Heart left ventricle (tissue), 16 donors: ENCODE data around the gene GBP2. TPM values are rescaled to one million over a fixed set of nuclear protein-coding genes. Genes with fewer than 3 reads are reported as not detected.
"Not testable (repeated sequence)": the region's sequence is repeated elsewhere in the genome, so short reads cannot be mapped to it uniquely, and the experiment has no call there.

Experiments used
- ATAC-seq, 4 donors: fragments of 200-7000 bp; cut with Tn5 transposase; one replicate each; pipeline ENCODE4 v1.9.1; 2020 to 2022; ENCODE audit warnings: moderate library complexity in 4 of 4, mild to moderate bottlenecking in 3 of 4, moderate number of reproducible peaks in 1 of 4
- DNase-seq, 5 donors: peaks; one replicate each; pipeline ENCODE4 v3.0.0-alpha.2; 2020
- H3K27ac ChIP-seq, 12 donors: fragments of 200-600 bp; sonication (generic) in 4 of 12; one replicate each; pipeline versions ENCODE4 v1.5.0 to v1.8.0; 2016 to 2022; ENCODE audit warnings: mild to moderate bottlenecking in 2 of 12
- H3K27me3 ChIP-seq, 9 donors: fragments of 200-600 bp; sonication (generic) in 2 of 9; one replicate each; pipeline versions ENCODE4 v1.5.1 to v1.8.0; 2016 to 2022; ENCODE audit warnings: mild to moderate bottlenecking in 3 of 9
- H3K36me3 ChIP-seq, 9 donors: fragments of 200-600 bp; sonication (generic) in 2 of 9; one replicate each; pipeline versions ENCODE4 v1.5.0 to v1.8.0; 2018 to 2022; ENCODE audit warnings: mild to moderate bottlenecking in 2 of 9
- H3K4me1 ChIP-seq, 12 donors: fragments of 200-600 bp; sonication (generic) in 4 of 12; one replicate each; pipeline versions ENCODE4 v1.5.0 to v1.8.0; 2016 to 2022; ENCODE audit warnings: mild to moderate bottlenecking in 3 of 12
- H3K4me3 ChIP-seq, 12 donors: fragments of 200-600 bp; sonication (generic) in 4 of 12; one replicate each; pipeline versions ENCODE4 v1.5.0 to v1.8.0; 2017 to 2022; ENCODE audit warnings: mild to moderate bottlenecking in 9 of 12, moderate library complexity in 4 of 12
- H3K9me3 ChIP-seq, 12 donors: fragments of 200-600 bp; sonication (generic) in 4 of 12; one replicate each; pipeline versions ENCODE4 v1.5.0 to v1.8.0; 2016 to 2022; ENCODE audit warnings: mild to moderate bottlenecking in 1 of 12
- POLR2A ChIP-seq, 2 donors: fragments of 450-650 bp; IDR thresholded peaks; one replicate each; pipeline ENCODE4 v1.6.1; 2017; ENCODE audit warnings: antibody characterized with exemption in 2 of 2, mild to moderate bottlenecking in 2 of 2, moderate library complexity in 2 of 2
- WGBS, 4 donors: extraction: QIAGEN DNeasy Blood & Tissue Kit in 2 of 4; methylation state at CpG; one replicate each; pipeline versions ENCODE4 v1.1.5 to v1.1.7; 2013 to 2018; 5-methylcytosine and 5-hydroxymethylcytosine counted together
- intact Hi-C, 10 donors: fragments of 100-400 bp; cut with DNase I; formaldehyde crosslinking; loops; one replicate each; pipeline versions ENCODE4 v1.11.1 to v1.14.2; 2022
- polyA plus RNA-seq, 2 donors: library from polyadenylated mRNA; stranded (reverse); fragments of 200-250 nt; gene quantifications; one replicate each; pipeline ENCODE4 v1.2.3, GENCODE V29; 2013
- total RNA-seq, 9 donors: library from RNA; depleted of rRNA in 2 of 9; stranded (reverse); fragments of >200 nt in 2 of 9; fragmentation: NEBNext Ultra II Directional in 3 of 9; extraction: Animal tissue kit (Norgen Biotek cat#: 25700) in 3 of 9; gene quantifications; one replicate each; pipeline versions ENCODE4 v1.1.0 to v1.2.4, GENCODE V29; 2016 to 2023
- TF ChIP-seq, protein P1 (sequence below), 12 donors: fragments of 200-600 bp; sonication (generic) in 4 of 12; IDR thresholded peaks; one replicate each; pipeline versions ENCODE4 v1.5.0 to v1.8.0; 2018 to 2022; ENCODE audit warnings: antibody characterized with exemption in 12 of 12, mild to moderate bottlenecking in 5 of 12
- donor health status: ischemic (EF 13 %, LVEDD 7.1; RV severe dilation, severe dysfunction).
- donor health status: healthy with polysubstance abuse.
- donor health status: DM: no; HTN: yes; CAD: no.
- donor health status: DM: no; HTN: no; CAD: no.
- donor health status: ischemic (EF 25% LVEDD 6.9; RV normal size, moderate dysfunction).
- donor health status: ischemic (EF 25% LVEDD 5.7; RV mildly dilated, moderate dysfunction).
- donor health status: healthy.
- donor health status: DM: yes; HTN: yes; CAD: no.
- donor health status: ischemic (EF 35%, LVEDD 5.7; RV mildly dilated, moderate dysfunction).
- donor health status: nonischemic (EF 11% LVEDD 7.7; RV severe dilation, severe dysfunction).
- donor health status: DM: yes; HTN: yes; CAD: no.
- donor health status: PGD.
- donor health status: ischemic (EF 29% LVEDD 5.4; RV normal size, mild dysfunction).
- donor health status: nonischemic (EF 23%, LVEDD 6.1; RV moderate dilation, normal function).

Gene GBP2
- total and polyA plus RNA-seq, 11 donors, result 6.4 to 86.8 (median 10.9) TPM

GRCh38 chr1:89087241-89087640 is 38.7 kb downstream of the GBP2 start:
- Histone ChIP-seq H3K27ac (no peak overlapping the region), H3K9me3 (no peaks in the 10 kb centered on the region), H3K4me3 (no peak overlapping the region), H3K4me1 (no peaks in the 10 kb centered on the region), H3K27me3 (no peaks in the 10 kb centered on the region), H3K36me3 (no peaks in the 10 kb centered on the region)
- ATAC-seq (no peak), DNase-seq (no peak)
- no peak for TF ChIP-seq POLR2A (IDR thresholded peaks at IDR 0.05)
- TF ChIP-seq, protein P1, sequence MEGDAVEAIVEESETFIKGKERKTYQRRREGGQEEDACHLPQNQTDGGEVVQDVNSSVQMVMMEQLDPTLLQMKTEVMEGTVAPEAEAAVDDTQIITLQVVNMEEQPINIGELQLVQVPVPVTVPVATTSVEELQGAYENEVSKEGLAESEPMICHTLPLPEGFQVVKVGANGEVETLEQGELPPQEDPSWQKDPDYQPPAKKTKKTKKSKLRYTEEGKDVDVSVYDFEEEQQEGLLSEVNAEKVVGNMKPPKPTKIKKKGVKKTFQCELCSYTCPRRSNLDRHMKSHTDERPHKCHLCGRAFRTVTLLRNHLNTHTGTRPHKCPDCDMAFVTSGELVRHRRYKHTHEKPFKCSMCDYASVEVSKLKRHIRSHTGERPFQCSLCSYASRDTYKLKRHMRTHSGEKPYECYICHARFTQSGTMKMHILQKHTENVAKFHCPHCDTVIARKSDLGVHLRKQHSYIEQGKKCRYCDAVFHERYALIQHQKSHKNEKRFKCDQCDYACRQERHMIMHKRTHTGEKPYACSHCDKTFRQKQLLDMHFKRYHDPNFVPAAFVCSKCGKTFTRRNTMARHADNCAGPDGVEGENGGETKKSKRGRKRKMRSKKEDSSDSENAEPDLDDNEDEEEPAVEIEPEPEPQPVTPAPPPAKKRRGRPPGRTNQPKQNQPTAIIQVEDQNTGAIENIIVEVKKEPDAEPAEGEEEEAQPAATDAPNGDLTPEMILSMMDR (IDR thresholded peaks at IDR 0.05), result no peak
- intact Hi-C loops, result loop anchor here in 8 of 10 donors (2.0 to 10.0 kb wide), 10 partner anchors 90 to 370 kb away; partner anchors contain the start of gene GBP4 (in 1 of the 8)
- 74 to 80% (median 77%) methylated on average over 8 of the region's 8 CpGs for WGBS, 4 donors

- no peaks in the 10 kb centered on the region for H3K9me3 ChIP-seq
- peaks cover 0 to 12% (median 0%) of the 10 kb centered on the region in 12 donors for H3K4me1 ChIP-seq
- H3K27me3 ChIP-seq, result no peaks in the 10 kb centered on the region
- no peak overlapping the region for H3K4me3 ChIP-seq
- H3K27ac ChIP-seq, result no peak overlapping the region
- intact Hi-C loops, result loop anchor here in 8 of 10 donors (1.0 to 10.0 kb wide), 12 partner anchors 88 to 372 kb away; partner anchors contain the start of gene GBP4 (in 1 of the 8)
- peak in 1 of 5 donors; percentile 42 for DNase-seq
- peak in 3 of 4 donors; percentile 41 to 76 (median 52) for ATAC-seq
- H3K36me3 ChIP-seq, result no peaks in the 10 kb centered on the region
- TF ChIP-seq, protein P1 (IDR thresholded peaks at IDR 0.05), result peak in 10 of 12 donors; percentile 53 to 90 (median 76)
- no peak for TF ChIP-seq POLR2A (IDR thresholded peaks at IDR 0.05)
Measured at GRCh38 chr1:89085781-89086180, 40.1 kb downstream of the GBP2 start.

DNA sequence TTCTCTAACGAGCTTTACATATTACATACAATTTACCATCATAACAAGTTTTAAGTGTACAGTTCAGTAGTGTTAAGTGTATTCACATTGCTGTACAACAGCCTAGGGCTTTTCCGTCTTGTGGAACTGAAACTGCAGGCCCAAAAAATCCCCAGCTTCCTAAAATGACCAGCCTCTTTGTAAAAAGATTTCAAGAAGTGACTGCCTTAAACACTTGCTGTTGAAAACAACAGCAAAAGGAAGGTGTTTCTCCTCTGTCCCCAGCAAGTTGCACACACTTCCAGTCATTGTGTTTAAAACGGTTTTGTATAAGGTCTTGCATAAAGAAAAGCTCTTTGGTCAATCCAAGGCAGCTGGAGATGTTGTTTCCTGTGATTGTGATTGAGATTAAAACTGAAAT is 44.9 kb downstream of the GBP2 start:
- Histone ChIP-seq H3K4me1 (peaks cover 0 to 16% (median 0%) of the 10 kb centered on the region in 12 donors), H3K27me3 (no peaks in the 10 kb centered on the region), H3K4me3 (no peak overlapping the region), H3K9me3 (peaks cover 0 to 11% (median 0%) of the 10 kb centered on the region in 12 donors), H3K27ac (peak overlapping the region in 10 of 12 donors; percentile 8 to 72 (median 50)), H3K36me3 (no peaks in the 10 kb centered on the region)
- DNase-seq (no peak), ATAC-seq (peak in 1 of 4 donors; percentile 72)
- intact Hi-C loops, result loop anchor here in 6 of 10 donors (5.0 to 10.0 kb wide), 4 partner anchors 84 to 374 kb away; partner anchors contain the start of gene GBP4 (in 1 of the 6)
- WGBS, 4 donors, result 54 to 63% (median 57%) methylated on average over 3 of the region's 3 CpGs
- TF ChIP-seq POLR2A (IDR thresholded peaks at IDR 0.05), result no peak
- TF ChIP-seq, protein P1 (IDR thresholded peaks at IDR 0.05), result no peak

GRCh38 chr1:89080068-89080467 is 45.8 kb downstream of the GBP2 start:
- not testable (repeated sequence) for H3K36me3 ChIP-seq, H3K4me3 ChIP-seq, H3K27me3 ChIP-seq, DNase-seq, ATAC-seq
- WGBS, 4 donors, result 87 to 94% (median 90%) methylated on average over 7 of the region's 7 CpGs
- Histone ChIP-seq H3K27ac (peak overlapping the region in 6 of 12 donors; percentile 8 to 72 (median 48)), H3K4me1 (peaks cover 0 to 16% (median 0%) of the 10 kb centered on the region in 12 donors), H3K9me3 (peaks cover 0 to 13% (median 0%) of the 10 kb centered on the region in 12 donors)
- intact Hi-C loops, result loop anchor here in 6 of 10 donors (5.0 to 10.0 kb wide), 4 partner anchors 83 to 375 kb away; partner anchors contain the start of gene GBP4 (in 1 of the 6)

DNA sequence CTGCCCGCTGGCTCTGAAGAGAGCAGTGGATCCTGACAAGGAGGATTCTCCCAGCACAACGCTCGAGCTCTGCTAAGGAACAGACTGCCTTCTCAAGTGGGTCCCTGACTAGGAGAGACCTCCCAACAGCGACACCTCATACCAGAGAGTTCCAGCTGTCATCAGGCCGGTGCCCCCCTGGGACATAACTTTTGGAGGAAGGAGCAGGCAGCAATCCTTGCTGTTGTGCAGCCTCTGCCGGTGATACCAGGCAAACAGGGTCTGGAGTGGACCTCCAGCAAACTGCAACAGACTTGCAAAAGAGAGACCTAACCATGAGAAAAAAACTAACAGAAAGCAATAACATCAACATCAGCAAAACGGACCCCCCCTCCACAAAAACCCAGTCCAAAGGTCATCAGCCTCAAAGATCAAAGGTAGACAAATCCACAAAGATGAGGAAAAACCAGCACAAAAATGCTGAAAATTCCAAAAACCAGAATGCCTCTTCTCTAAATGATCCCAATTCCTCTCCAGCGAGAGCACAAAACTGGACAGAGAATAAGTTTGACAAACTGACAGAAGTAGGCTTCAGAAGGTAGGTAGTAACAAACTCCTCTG is 53.3 kb downstream of the GBP2 start:
- intact Hi-C loops, result loop anchor here in 1 of 10 donors (5.0 kb wide), 1 partner anchor 45 kb away; no protein-coding TSS in a partner anchor
- ATAC-seq, H3K27me3 ChIP-seq, H3K36me3 ChIP-seq, DNase-seq, H3K27ac ChIP-seq, H3K4me3 ChIP-seq: not testable (repeated sequence)
- 67 to 81% (median 78%) methylated on average over 8 of the region's 8 CpGs for WGBS, 4 donors
- Histone ChIP-seq H3K9me3 (peaks cover 0 to 19% (median 0%) of the 10 kb centered on the region in 12 donors), H3K4me1 (peaks cover 0 to 27% (median 0%) of the 10 kb centered on the region in 12 donors)
